Measurements from ENCODE around the gene STARD8.
"Not testable (repeated sequence)": the region's sequence is repeated elsewhere in the genome, so short reads cannot be mapped to it uniquely, and the experiment has no call there.

Gene STARD8

DNA sequence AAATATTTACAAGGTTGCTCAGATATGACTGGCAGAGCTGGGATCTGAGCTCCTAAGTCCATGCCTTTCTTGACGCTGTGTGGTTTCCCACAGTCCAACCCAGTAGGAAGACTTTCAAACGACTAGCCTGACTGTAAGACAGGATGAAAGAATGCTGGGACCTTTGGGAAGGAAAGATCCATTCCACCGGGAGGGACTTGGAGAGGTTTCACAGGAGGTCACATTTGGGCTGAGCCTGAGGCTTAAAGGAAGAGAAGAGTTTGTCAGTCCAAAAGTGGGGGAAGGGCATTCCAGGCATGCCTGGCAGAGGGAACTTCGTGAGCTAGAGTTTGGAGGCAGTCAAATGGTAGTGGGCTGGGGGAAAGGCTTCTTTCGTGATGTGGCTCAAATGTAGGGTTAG lies 1.5 kb downstream of the STARD8 start:
- DNase-seq (ENCODE audit: low spot score) = no peak
- in situ Hi-C loops (cut with MboI; ENCODE audit: low pct_unique_long_range_greater_than_20kb, low sequenced_read_pairs, unreplicated experiment) = no loop called here
- TF ChIP-seq, protein P1, sequence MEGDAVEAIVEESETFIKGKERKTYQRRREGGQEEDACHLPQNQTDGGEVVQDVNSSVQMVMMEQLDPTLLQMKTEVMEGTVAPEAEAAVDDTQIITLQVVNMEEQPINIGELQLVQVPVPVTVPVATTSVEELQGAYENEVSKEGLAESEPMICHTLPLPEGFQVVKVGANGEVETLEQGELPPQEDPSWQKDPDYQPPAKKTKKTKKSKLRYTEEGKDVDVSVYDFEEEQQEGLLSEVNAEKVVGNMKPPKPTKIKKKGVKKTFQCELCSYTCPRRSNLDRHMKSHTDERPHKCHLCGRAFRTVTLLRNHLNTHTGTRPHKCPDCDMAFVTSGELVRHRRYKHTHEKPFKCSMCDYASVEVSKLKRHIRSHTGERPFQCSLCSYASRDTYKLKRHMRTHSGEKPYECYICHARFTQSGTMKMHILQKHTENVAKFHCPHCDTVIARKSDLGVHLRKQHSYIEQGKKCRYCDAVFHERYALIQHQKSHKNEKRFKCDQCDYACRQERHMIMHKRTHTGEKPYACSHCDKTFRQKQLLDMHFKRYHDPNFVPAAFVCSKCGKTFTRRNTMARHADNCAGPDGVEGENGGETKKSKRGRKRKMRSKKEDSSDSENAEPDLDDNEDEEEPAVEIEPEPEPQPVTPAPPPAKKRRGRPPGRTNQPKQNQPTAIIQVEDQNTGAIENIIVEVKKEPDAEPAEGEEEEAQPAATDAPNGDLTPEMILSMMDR (IDR thresholded peaks at IDR 0.05; ENCODE audit: extremely low read depth, insufficient read depth, missing control alignments) = no peak

DNA sequence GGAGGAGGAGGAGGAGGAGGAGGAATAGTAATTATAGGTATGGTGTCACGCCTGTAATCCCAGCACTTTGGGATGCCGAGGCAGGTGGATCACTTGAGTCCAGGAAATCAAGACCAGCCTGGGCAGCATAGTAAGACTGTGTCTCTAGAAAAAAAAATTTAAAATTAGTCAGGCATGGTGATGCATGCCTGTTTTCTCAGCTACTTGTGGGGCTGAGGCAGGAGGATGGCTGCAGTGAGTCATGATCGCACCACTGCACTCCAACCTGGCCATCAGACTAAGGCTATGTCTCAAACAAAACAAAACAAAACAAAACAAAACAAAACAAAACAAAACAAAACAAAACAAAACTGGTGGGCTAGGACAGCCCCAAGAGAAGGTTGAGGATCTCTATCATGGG lies 3.0 kb downstream of the STARD8 start:
- DNase-seq (ENCODE audit: low spot score) = no peak
- TF ChIP-seq, protein P1 (IDR thresholded peaks at IDR 0.05; ENCODE audit: extremely low read depth, insufficient read depth, missing control alignments) = no peak
- in situ Hi-C loops (cut with MboI; ENCODE audit: low pct_unique_long_range_greater_than_20kb, low sequenced_read_pairs, unreplicated experiment) = no loop called here

DNA sequence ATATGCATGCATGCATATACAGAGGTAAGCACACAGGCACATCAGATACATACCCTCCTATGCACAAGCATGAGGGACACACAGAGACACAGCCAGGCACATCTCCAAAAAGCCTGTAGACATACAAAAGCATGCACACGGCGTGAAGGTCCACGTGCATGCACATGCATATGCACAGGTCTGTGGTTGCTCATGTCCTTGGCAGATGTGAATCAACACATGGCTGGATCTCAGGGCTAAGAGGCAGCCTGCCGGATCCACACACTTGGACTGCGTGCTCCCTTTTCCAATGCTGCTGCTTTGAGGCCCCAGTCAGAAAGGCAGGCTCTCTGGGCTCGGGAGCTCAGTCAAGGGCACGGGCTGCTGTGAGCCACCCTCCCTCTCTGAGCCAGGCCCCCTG lies 3.6 kb downstream of the STARD8 start:
- TF ChIP-seq, protein P1 (IDR thresholded peaks at IDR 0.05; ENCODE audit: extremely low read depth, insufficient read depth, missing control alignments) = no peak
- in situ Hi-C loops (cut with MboI; ENCODE audit: low pct_unique_long_range_greater_than_20kb, low sequenced_read_pairs, unreplicated experiment) = no loop called here
- no peak for DNase-seq (ENCODE audit: low spot score)

DNA sequence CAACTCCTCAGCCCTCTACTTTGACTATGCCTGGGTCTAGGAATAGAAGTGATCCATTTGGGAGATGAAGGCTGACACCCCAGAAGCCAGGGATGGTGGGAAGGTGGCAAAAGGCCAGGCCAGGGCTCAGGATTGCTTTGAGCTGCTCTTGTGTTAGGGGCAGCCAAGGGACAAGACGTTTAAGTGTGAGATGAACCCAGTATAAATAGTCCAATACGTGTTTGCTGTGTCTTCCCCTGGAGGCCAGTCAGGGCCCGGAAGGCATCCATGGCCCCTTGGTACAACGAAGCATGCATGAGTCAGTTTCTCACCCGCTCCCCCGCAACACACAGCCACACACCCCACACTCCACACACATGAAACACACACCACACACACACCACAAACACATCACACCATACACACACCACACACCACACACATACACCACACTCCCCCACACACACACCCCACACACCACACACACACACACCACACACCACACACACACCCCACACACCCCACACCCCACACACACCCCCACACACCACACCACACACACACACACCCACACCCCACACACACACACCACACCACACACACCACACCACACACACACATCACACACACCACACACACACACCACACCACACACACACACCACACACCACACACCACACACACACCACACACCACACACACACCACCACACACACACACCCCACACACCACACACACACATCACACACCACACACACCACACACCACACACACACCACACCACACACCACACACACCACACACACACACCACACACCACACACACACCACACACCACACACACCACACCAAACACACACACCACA lies 5.1 kb downstream of the STARD8 start:
- no peak for DNase-seq (ENCODE audit: low spot score)
- TF ChIP-seq, protein P1 (IDR thresholded peaks at IDR 0.05; ENCODE audit: extremely low read depth, insufficient read depth, missing control alignments) = no peak
- in situ Hi-C loops (cut with MboI; ENCODE audit: low pct_unique_long_range_greater_than_20kb, low sequenced_read_pairs, unreplicated experiment) = no loop called here

DNA sequence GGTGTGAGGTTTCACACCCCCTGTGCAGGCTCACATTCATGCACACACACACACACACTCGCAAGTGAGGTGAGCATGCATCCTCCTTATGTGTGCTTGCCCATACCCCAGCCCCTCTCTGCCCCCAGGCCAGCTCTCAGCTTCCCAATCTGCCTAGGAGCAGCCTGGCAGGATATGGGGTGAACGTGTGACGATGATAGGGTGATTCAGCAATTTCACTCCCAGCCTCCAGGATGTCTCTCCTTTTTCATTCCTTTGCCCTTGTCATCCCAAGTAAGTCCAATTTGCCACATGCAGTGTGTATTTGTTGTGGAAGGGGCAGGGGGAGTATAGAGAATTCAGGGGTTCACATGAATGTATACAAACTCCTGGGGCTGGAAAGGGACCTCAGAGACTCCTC lies 7.2 kb downstream of the STARD8 start:
- in situ Hi-C loops (cut with MboI; ENCODE audit: low pct_unique_long_range_greater_than_20kb, low sequenced_read_pairs, unreplicated experiment) = no loop called here
- TF ChIP-seq, protein P1 (IDR thresholded peaks at IDR 0.05; ENCODE audit: extremely low read depth, insufficient read depth, missing control alignments) = no peak
- no peak for DNase-seq (ENCODE audit: low spot score)

DNA sequence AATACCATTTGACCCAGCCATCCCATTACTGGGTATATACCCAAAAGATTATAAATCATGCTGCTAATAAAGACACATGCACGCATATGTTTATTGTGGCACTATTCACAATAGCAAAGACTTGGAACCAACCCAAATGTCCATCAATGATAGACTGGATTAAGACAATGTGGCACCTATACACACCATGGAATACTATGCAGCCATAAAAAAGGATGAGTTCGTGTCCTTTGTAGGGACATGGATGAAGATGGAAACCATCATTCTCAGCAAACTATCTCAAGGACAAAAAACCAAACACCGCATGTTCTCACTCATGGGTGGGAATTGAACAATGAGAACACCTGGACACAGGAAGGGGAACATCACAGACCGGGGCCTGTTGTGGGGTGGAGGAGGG lies 9.0 kb downstream of the STARD8 start:
- DNase-seq (ENCODE audit: low spot score); in situ Hi-C loops (cut with MboI; ENCODE audit: low pct_unique_long_range_greater_than_20kb, low sequenced_read_pairs, unreplicated experiment): not testable (repeated sequence)

DNA sequence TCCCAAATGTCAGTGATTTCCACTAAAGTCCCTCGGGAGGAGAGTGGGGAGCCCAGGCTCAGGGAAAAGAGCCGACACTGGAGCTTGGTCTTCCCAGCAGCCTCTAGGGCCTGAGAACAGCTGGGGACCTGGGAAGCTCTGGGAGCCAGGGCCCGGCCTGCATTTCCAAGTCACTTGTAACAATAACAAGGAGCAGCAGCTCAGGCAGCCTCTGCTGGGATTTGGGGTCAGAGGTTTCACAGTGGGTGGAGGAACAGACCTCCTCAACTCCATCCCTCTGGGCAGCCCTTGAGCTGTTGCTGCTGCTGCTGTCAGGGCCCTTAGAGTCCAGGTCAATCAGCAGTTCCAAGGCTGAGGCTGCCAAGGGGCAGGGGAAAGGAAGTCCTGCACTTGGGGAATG lies 11.1 kb downstream of the STARD8 start:
- TF ChIP-seq, protein P1 (IDR thresholded peaks at IDR 0.05; ENCODE audit: extremely low read depth, insufficient read depth, missing control alignments) = no peak
- DNase-seq (ENCODE audit: low spot score) = no peak
- in situ Hi-C loops (cut with MboI; ENCODE audit: low pct_unique_long_range_greater_than_20kb, low sequenced_read_pairs, unreplicated experiment) = no loop called here
